NCI-H460 (cell line): ENCODE results near the gene APOL2. TPM values are rescaled to one million over a fixed set of nuclear protein-coding genes. Genes with fewer than 3 reads are reported as not detected.
A peak's percentile ranks its signal among the peaks of the same experiment; 100 is the strongest.
"Not testable (repeated sequence)": the region's sequence is repeated elsewhere in the genome, so short reads cannot be mapped to it uniquely, and the experiment has no call there.

Source experiments
- DNase-seq: peaks from one replicate; pipeline ENCODE4 v3.0.0-alpha.2; 2016; ENCODE audit warnings: low read depth; ENCODE audit errors: extremely low read depth
- total RNA-seq: library from RNA; depleted of rRNA; stranded (reverse); fragments of >200 nt; shearing (Covaris generic); gene quantifications from 2 replicates; pipeline ENCODE4 v1.2.3, GENCODE V29; 2014

APOL2 gene
- total RNA-seq, 1 experiment from 2014 or later, result 17.7 TPM

DNA sequence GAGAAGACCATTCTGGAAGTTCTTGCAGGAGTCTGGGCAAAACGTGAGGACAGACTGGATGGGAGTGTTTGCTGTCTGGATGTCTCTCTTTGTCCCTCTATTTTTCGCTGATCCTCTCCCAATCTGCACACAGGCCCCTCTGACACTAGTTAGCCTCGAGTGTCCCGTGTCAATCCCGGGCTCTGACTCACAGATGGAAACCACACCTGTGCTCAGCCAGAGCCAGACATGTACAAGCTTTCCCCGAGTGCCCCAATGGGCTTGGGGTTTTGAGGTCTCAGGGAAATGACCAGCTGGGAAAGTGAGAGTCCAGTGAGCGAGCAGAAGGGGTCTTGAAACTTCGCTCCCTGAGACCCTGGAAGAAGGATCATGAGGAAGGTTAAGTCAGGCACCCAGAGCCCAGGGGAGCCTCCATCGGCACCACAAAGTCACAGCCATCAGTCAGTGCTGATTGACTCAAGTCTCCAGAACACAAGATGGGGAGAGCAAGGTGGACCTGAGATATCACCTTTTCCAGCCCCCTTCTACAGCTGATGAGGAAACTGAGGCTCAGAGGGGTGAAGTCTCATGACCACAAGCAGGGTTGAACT lies 13.9 kb downstream of the APOL2 start:
- DNase-seq, result no peak

DNA sequence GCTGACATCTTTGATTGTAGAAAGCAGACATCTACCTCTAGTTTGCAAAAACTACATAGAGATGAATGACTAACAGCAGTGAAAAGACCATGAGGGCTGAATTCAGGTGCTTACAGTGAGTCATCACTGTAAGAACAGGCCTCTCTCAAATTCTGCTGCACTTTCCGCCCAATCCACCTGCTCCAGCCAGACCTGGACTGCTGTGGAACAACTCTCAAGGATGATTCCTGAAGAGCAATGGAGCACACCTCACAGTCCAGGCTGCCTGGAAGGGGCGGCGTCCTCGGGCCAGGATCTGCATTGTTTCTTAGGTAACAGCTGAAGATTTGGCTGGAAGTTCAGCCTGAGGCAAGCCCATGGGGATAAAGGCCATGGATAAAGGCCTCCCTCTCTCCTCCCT lies 15.1 kb downstream of the APOL2 start:
- DNase-seq, result no peak

- no peak for DNase-seq
Measured at GRCh38 chr22:36223504-36223903, 15.8 kb downstream of the APOL2 start.

- no peak for DNase-seq
Measured at GRCh38 chr22:36222887-36223450, 16.4 kb downstream of the APOL2 start.

DNA sequence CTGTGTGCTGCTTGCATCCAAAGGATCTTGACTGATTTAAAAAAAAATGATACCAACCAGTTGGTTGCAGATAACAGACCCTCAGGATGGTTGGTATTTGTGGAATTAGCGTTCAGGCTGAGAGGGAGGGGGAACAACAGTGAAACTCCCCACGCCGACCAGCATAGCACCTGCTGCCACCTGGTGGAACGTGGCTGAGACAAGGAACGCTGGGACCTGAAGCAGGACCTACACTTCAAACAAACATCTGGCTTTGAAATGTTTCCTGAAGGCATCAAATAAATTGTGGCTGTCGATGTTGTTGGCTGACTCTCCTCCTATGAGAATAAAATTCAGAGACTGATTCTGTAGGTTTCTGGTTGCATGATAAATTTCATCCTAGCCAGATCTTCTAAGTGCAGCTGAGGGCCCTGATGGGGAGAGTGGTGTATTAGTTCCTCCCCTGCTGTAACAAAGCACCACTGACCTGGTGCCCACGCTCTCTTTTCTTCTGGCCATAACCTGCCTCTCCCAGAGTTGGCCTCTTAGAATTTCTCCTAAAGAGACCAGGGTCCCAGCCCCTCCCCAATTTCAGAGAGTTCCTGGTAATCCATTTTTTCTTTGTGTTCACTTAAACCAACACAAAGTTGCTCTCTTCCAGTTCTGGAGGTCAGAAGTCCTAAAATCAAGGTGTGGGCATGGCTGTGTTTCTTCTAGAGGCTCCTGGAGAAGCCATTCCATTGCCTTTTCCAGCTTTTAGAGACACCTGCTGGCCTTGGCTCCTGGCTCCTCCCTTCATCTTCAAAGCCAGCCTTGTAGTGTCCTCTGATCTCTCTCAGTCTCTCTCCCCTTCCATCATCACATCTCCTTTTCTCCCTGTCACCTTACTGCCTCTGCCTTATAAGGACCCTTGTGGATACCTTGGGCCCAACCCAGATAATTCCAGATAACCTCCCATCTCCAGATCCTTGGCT lies 17.3 kb downstream of the APOL2 start:
- DNase-seq, result peak; percentile 22

GRCh38 chr22:36220451-36220921 lies 18.8 kb downstream of the APOL2 start:
- DNase-seq, result peak; percentile 14

- DNase-seq, result no peak
Measured at GRCh38 chr22:36218648-36219193, 20.6 kb downstream of the APOL2 start.

GRCh38 chr22:36215981-36216380 lies 23.3 kb downstream of the APOL2 start:
- no peak for DNase-seq

DNA sequence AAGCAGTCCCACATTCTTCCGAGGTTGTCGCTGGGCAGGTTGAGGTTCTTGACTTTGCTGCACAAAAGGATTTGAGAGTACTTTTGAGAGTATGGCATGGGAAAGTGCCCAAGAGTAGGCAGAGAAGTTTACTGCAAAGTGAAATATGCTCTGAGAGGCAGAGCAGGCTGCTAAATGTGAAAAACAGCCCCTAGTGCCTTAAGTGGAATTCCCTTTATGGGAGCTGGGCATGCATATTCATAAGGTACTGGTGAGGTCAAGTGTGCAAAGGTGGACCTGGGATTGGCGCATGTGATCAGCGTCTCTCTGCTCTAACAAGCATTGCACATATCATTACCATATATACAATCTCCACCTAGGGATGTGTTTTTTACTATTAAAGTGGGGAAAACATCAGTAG lies 25.7 kb downstream of the APOL2 start:
- no peak for DNase-seq

DNA sequence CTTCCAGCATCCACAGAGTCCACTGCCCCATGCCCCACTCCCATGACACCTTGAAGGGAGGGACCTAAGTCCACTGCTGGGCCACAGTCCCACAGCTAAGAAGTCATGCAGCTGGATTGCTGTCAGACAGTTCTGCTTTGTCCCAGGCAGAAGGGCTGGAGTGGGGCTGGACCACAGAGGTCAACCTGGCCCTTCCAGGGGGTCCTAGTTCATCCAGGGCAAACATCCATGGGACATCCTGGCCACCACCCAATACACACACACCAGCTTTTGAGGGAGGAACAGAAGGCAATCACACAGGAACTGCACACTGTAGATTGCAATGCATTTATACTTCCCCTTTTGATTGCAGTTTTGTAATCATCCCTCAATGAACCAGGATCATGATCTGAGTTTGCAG lies 26.4 kb downstream of the APOL2 start:
- no peak for DNase-seq

DNA sequence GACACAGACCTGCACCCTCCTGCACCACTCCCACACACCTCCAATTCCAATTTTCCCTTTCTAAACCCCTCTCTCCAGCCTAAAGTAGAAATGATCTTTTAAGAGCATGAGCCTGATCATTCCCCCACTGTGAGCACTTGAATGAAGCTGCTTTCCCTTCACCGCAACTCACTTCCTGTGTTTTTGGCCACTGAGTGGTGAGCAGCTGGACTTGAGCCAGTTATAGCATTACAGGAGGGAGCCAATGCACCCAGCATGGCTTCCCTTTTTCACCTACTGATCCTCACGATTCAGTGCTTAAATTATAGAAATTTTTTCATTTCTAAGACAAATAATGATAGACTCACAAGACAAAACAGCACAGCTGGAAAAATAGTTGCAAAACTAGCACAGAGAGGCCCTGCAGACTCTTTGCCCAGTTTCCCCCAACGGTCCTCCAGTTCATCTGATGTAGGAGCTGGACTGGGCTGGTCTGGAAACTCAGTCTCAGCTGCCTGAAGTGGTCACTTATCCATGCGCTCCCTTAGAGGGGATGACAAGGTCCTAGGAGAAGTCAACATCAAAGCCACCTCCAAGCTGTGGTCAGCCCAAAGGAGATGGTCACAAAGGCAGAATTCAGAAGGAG lies 28.0 kb downstream of the APOL2 start:
- DNase-seq, result no peak

DNA sequence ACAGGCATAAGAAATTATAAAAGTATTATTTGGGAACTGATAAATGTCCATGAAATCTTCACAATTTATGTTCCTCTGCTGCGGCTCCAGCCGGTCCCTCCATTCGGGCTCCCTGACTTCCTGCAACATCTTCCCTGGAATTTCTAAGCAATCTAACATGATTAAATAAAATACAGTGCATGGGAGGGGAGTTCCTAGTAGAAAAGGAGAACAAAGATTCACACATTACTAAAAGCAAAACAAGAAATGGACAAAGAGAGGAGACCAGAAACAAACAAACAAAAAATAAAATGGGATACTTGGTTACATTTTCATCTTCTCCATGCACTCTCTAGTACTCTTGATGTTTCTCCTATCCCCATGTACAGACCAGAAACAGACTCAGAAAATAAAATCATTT lies 29.1 kb downstream of the APOL2 start:
- no peak for DNase-seq

GRCh38 chr22:36209488-36209908 lies 29.8 kb downstream of the APOL2 start:
- DNase-seq, result not testable (repeated sequence)

GRCh38 chr22:36208914-36209313 lies 30.4 kb downstream of the APOL2 start:
- DNase-seq, result no peak

- DNase-seq, result no peak
Measured at GRCh38 chr22:36208162-36208765, 31.1 kb downstream of the APOL2 start.

DNA sequence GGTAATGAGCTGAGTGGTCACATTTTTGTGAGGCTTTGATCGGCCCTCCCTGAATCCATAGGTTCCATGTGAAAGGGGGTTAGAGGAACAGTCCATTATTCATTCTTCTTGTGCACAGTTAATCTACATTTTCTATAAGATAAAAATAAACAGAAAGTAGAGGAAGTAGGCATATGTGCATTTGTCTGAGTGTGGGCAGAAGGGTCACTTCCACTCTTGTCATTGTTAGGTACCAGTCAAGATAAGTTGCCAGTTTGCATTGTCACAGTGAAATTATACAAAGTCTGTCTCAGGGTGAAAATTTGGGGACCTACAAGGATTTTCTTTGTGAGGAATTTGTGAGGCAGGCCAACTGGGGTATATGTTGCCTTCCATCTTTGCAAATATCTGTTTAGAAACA lies 33.1 kb downstream of the APOL2 start:
- no peak for DNase-seq

DNA sequence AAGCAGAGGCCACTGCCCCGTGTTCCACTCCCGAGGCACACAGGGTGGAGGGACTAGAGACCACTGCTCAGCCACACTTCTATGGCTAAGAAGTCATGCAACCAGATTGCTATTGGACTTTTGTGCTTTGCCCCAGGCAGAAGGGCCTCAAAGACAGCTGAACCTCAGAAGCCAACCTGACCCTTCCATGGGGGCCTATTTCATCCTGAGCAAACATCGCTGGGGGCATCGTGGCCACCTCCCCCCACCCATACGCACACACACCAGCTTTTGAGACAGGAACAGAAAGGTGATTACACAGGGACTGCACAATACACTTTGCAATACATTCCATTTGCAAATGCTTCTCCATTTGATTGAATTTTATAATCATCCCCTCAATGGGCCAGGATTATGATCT lies 33.8 kb downstream of the APOL2 start:
- not testable (repeated sequence) for DNase-seq

- DNase-seq, result no peak
Measured at GRCh38 chr22:36204632-36205015, 34.7 kb downstream of the APOL2 start.

DNA sequence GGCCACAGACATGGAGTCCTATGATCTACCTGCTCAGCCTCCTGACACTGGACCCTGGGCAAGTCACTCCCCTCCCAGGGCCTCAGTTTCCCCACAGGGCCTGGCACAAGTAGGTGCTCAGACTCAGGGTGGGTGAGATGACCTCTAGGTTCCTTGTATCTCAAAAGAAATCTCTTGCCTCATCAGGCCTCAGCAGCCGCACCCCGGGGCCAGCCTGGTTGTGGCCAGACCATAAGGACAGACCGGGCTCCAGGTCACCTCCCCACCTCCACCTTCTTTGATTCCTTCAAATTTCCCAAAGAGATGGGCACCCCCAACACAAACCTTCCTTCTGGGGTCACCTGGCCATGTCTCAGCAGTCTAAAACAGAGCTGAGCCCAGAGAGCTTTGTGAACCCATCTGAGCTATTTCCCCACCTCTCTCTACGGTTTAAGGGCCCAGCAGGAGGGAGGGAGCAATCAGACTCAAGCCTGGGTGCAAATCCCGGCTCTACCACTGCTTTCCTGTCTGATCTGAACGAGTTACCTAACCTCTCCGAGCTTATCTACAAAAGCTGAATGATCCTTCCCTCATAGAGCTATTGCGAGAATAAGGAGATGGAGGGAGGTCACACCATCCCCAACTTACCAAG lies 35.2 kb downstream of the APOL2 start:
- no peak for DNase-seq

- DNase-seq, result not testable (repeated sequence)
Measured at GRCh38 chr22:36203441-36203840, 35.9 kb downstream of the APOL2 start.
